ENCODE results near the gene FMOD. TPM values are rescaled to one million over a fixed set of nuclear protein-coding genes. Genes with fewer than 3 reads are reported as not detected.
"Not testable (repeated sequence)": the region's sequence is repeated elsewhere in the genome, so short reads cannot be mapped to it uniquely, and the experiment has no call there.

The FMOD gene
- total RNA-seq, 6 experiments from 2014 or later = 2.7 to 9.0 (median 3.8) TPM

- WGBS (ENCODE audit: insufficient coverage, low coverage, low lambda C conversion rate, missing lambda C conversion rate) = 35% methylated on average over 4 of the region's 4 CpGs
Observed at GRCh38 chr1:203316626-203317093, 34.3 kb downstream of the FMOD start.

GRCh38 chr1:203314025-203314759 is 36.7 kb downstream of the FMOD start:
- H3K4me3 ChIP-seq; H3K27me3 ChIP-seq; intact Hi-C loops (cut with DNase I); H3K36me3 ChIP-seq; H3K4me1 ChIP-seq; H3K9me3 ChIP-seq; DNase-seq; H3K27ac ChIP-seq; ATAC-seq: not testable (repeated sequence)
- WGBS (ENCODE audit: insufficient coverage, low coverage, low lambda C conversion rate, missing lambda C conversion rate) = 77% methylated on average over 3 of the region's 4 CpGs

More at GRCh38 chr1:203316626-203317093, 34.3 kb downstream of the FMOD start:
- TF ChIP-seq POLR2A (IDR thresholded peaks at IDR 0.05) (no peak), CTCF (IDR thresholded peaks at IDR 0.05) (no peak)
- DNase-seq (no peak), ATAC-seq (peak; percentile 22 to 88 (median 59))
- H3K4me1 ChIP-seq = peaks cover 0 to 6% (median 0%) of the 10 kb centered on the region in 4 donors
- peak overlapping the region in 1 of 3 donors; percentile 62 for H3K27ac ChIP-seq
- H3K4me3 ChIP-seq = no peak overlapping the region
- intact Hi-C loops (cut with DNase I) = no loop called here
- H3K36me3 ChIP-seq = no peaks in the 10 kb centered on the region
- no peaks in the 10 kb centered on the region for H3K9me3 ChIP-seq
- H3K27me3 ChIP-seq = no peaks in the 10 kb centered on the region

GRCh38 chr1:203311368-203312301 is 39.3 kb downstream of the FMOD start:
- no peaks in the 10 kb centered on the region for H3K36me3 ChIP-seq
- DNase-seq (no peak), ATAC-seq (no peak)
- H3K4me1 ChIP-seq = peaks cover 0 to 6% (median 0%) of the 10 kb centered on the region in 4 donors
- TF ChIP-seq CTCF (IDR thresholded peaks at IDR 0.05) (no peak), POLR2A (IDR thresholded peaks at IDR 0.05) (no peak)
- no peaks in the 10 kb centered on the region for H3K27me3 ChIP-seq
- H3K27ac ChIP-seq = no peak overlapping the region
- no CpG with 5 or more reads among the region's 3 CpGs for WGBS (ENCODE audit: insufficient coverage, low coverage, low lambda C conversion rate, missing lambda C conversion rate)
- no peak overlapping the region for H3K4me3 ChIP-seq
- H3K9me3 ChIP-seq = no peaks in the 10 kb centered on the region
- intact Hi-C loops (cut with DNase I) = no loop called here

- H3K27ac ChIP-seq = no peak overlapping the region
- TF ChIP-seq CTCF (IDR thresholded peaks at IDR 0.05) (no peak), POLR2A (IDR thresholded peaks at IDR 0.05) (no peak)
- DNase-seq (no peak), ATAC-seq (no peak)
- H3K27me3 ChIP-seq = no peaks in the 10 kb centered on the region
- no peak overlapping the region for H3K4me3 ChIP-seq
- WGBS (ENCODE audit: insufficient coverage, low coverage, low lambda C conversion rate, missing lambda C conversion rate) = 100% methylated on average over 1 of the region's 1 CpG
- no peaks in the 10 kb centered on the region for H3K4me1 ChIP-seq
- intact Hi-C loops (cut with DNase I) = no loop called here
- no peaks in the 10 kb centered on the region for H3K36me3 ChIP-seq
- no peaks in the 10 kb centered on the region for H3K9me3 ChIP-seq
Observed at GRCh38 chr1:203308923-203309331, 42.0 kb downstream of the FMOD start.

Measured in right lobe of liver (tissue), 6 donors.